Tibial nerve (tissue), 4 donors: Measurements from ENCODE around the gene TSPAN15. TPM values are rescaled to one million over a fixed set of nuclear protein-coding genes. Genes with fewer than 3 reads are reported as not detected.

Experiments used
- DNase-seq, 2 donors: peaks; one replicate each; pipeline ENCODE4 v3.0.0-alpha.2; 2019; ENCODE audit warnings: low spot score in 2 of 2
- H3K27ac ChIP-seq, 4 donors: fragments of 200-600 bp; sonication (generic) in 3 of 4; one replicate each; pipeline ENCODE4 v1.5.1; 2017 to 2019; ENCODE audit warnings: mild to moderate bottlenecking in 1 of 4
- H3K27me3 ChIP-seq, 2 donors: fragments of 200-600 bp; sonication (generic) in 1 of 2; one replicate each; pipeline versions ENCODE4 v1.5.1 to v1.6.0; 2017 to 2019
- H3K36me3 ChIP-seq, 3 donors: fragments of 200-600 bp; sonication (generic); one replicate each; pipeline ENCODE4 v1.5.1; 2018 to 2019
- H3K4me1 ChIP-seq, 4 donors: fragments of 200-600 bp; sonication (generic) in 3 of 4; one replicate each; pipeline ENCODE4 v1.5.1; 2017 to 2019
- H3K4me3 ChIP-seq, 4 donors: fragments of 200-600 bp; sonication (generic) in 3 of 4; one replicate each; pipeline ENCODE4 v1.5.1; 2017 to 2019; ENCODE audit warnings: mild to moderate bottlenecking in 1 of 4, moderate library complexity in 1 of 4
- H3K9me3 ChIP-seq, 4 donors: fragments of 200-600 bp; sonication (generic) in 3 of 4; one replicate each; pipeline ENCODE4 v1.5.1; 2017 to 2019
- CTCF ChIP-seq, 5 experiments: fragments of 200-600 bp in 3 of 5; fragments of 450-650 bp in 2 of 5; sonication (generic) in 3 of 5; IDR thresholded peaks; one replicate each; pipeline ENCODE4 v1.5.1; 2016 to 2019; ENCODE audit warnings: antibody characterized with exemption in 5 of 5, mild to moderate bottlenecking in 3 of 5, moderate library complexity in 2 of 5
- EP300 ChIP-seq, 2 donors: sonication (generic); formaldehyde crosslinking; IDR thresholded peaks; one replicate each; pipeline ENCODE4 v1.6.1; 2017; ENCODE audit warnings: antibody characterized with exemption in 2 of 2, mild to moderate bottlenecking in 1 of 2
- POLR2A ChIP-seq, 2 donors: fragments of 450-650 bp; IDR thresholded peaks; one replicate each; pipeline ENCODE4 v1.6.1; 2017; ENCODE audit warnings: antibody characterized with exemption in 2 of 2, mild to moderate bottlenecking in 2 of 2, moderate library complexity in 2 of 2
- WGBS, 2 donors: methylation state at CpG; one replicate each; pipeline ENCODE4 v1.1.5; 2018; 5-methylcytosine and 5-hydroxymethylcytosine counted together
- total RNA-seq, 4 donors: library from RNA; depleted of rRNA; stranded (reverse); fragments of >200 nt; gene quantifications; one replicate each; pipeline ENCODE4 v1.1.0, GENCODE V29; 2016

The TSPAN15 gene
- total RNA-seq, 4 donors from 2014 or later = 46.9 to 117 (median 92.7) TPM

- Histone ChIP-seq H3K27me3 (no peaks in the 10 kb centered on the region), H3K4me1 (peaks cover 0 to 87% (median 58%) of the 10 kb centered on the region in 4 donors), H3K9me3 (no peaks in the 10 kb centered on the region), H3K36me3 (no peaks in the 10 kb centered on the region), H3K4me3 (no peak overlapping the region), H3K27ac (peak overlapping the region; percentile 38 to 92 (median 72))
- DNase-seq = no peak
- 20 to 30% methylated on average over 5 of the region's 5 CpGs for WGBS, 2 donors
- no peak for TF ChIP-seq CTCF (IDR thresholded peaks at IDR 0.05)
- TF ChIP-seq EP300 (IDR thresholded peaks at IDR 0.05) = no peak
- no peak for TF ChIP-seq POLR2A (IDR thresholded peaks at IDR 0.05)
These were observed 14.9 kb downstream of the TSPAN15 start for GRCh38 chr10:69466158-69466490.

- Histone ChIP-seq H3K4me1 (peaks cover 0 to 87% (median 57%) of the 10 kb centered on the region in 4 donors), H3K9me3 (no peaks in the 10 kb centered on the region), H3K27ac (peak overlapping the region; percentile 38 to 92 (median 56)), H3K4me3 (no peak overlapping the region), H3K36me3 (no peaks in the 10 kb centered on the region), H3K27me3 (no peaks in the 10 kb centered on the region)
- no peak for DNase-seq
- WGBS, 2 donors = 57 to 64% methylated on average over 10 of the region's 10 CpGs
- TF ChIP-seq POLR2A (IDR thresholded peaks at IDR 0.05) (no peak), EP300 (IDR thresholded peaks at IDR 0.05) (no peak), CTCF (IDR thresholded peaks at IDR 0.05) (no peak)
These were observed 15.4 kb downstream of the TSPAN15 start for GRCh38 chr10:69466689-69467088.

GRCh38 chr10:69467928-69468750, 16.9 kb downstream of the TSPAN15 start:
- Histone ChIP-seq H3K9me3 (no peaks in the 10 kb centered on the region), H3K4me1 (peaks cover 0 to 93% (median 58%) of the 10 kb centered on the region in 4 donors), H3K27me3 (no peaks in the 10 kb centered on the region), H3K36me3 (no peaks in the 10 kb centered on the region), H3K4me3 (no peak overlapping the region), H3K27ac (peak overlapping the region; percentile 42 to 92 (median 60))
- DNase-seq = no peak
- 24 to 40% methylated on average over 13 of the region's 13 CpGs for WGBS, 2 donors
- no peak for TF ChIP-seq EP300 (IDR thresholded peaks at IDR 0.05)
- no peak for TF ChIP-seq POLR2A (IDR thresholded peaks at IDR 0.05)
- TF ChIP-seq CTCF (IDR thresholded peaks at IDR 0.05) = no peak

GRCh38 chr10:69468751-69469089, 17.5 kb downstream of the TSPAN15 start:
- Histone ChIP-seq H3K36me3 (no peaks in the 10 kb centered on the region), H3K27me3 (no peaks in the 10 kb centered on the region), H3K4me1 (peaks cover 0 to 93% (median 61%) of the 10 kb centered on the region in 4 donors), H3K27ac (peak overlapping the region; percentile 42 to 92 (median 60)), H3K9me3 (no peaks in the 10 kb centered on the region), H3K4me3 (no peak overlapping the region)
- DNase-seq = no peak
- TF ChIP-seq EP300 (IDR thresholded peaks at IDR 0.05) (no peak), CTCF (IDR thresholded peaks at IDR 0.05) (no peak), POLR2A (IDR thresholded peaks at IDR 0.05) (no peak)
- WGBS, 2 donors = 42 to 47% methylated on average over 5 of the region's 5 CpGs

- Histone ChIP-seq H3K9me3 (no peaks in the 10 kb centered on the region), H3K27ac (peak overlapping the region in 2 of 4 donors; percentile 72 to 92), H3K36me3 (no peaks in the 10 kb centered on the region), H3K27me3 (no peaks in the 10 kb centered on the region), H3K4me3 (no peak overlapping the region), H3K4me1 (peaks cover 0 to 93% (median 62%) of the 10 kb centered on the region in 4 donors)
- no peak for DNase-seq
- TF ChIP-seq POLR2A (IDR thresholded peaks at IDR 0.05) (no peak), EP300 (IDR thresholded peaks at IDR 0.05) (no peak), CTCF (IDR thresholded peaks at IDR 0.05) (no peak)
- WGBS, 2 donors = 87 to 100% methylated on average over 1 of the region's 1 CpG
These were observed 18.7 kb downstream of the TSPAN15 start for GRCh38 chr10:69469976-69470375.
